HTR-8/SVneo (cell line): ENCODE results near the gene KRTAP10-3.
"Not testable (repeated sequence)": the region's sequence is repeated elsewhere in the genome, so short reads cannot be mapped to it uniquely, and the experiment has no call there.

Experiments used
- DNase-seq: peaks from one replicate; pipeline ENCODE4 v3.0.0; 2011; ENCODE audit warnings: low spot score, mixed read lengths; ENCODE audit not compliant: insufficient read length
- FAIRE-seq: peaks from 2 replicates; lab custom pipeline; 2011; peaks lifted over from hg19 to GRCh38; lab: Jason Lieb, UNC

KRTAP10-3 gene

GRCh38 chr21:44572959-44573583 lies 14.5 kb upstream of the KRTAP10-3 start:
- DNase-seq (no peak), FAIRE-seq (no peak)

- DNase-seq, result no peak
- no peak for FAIRE-seq
Measured at GRCh38 chr21:44571844-44572782, 13.5 kb upstream of the KRTAP10-3 start.

- no peak for DNase-seq
- no peak for FAIRE-seq
Measured at GRCh38 chr21:44571296-44571695, 12.7 kb upstream of the KRTAP10-3 start.

GRCh38 chr21:44569861-44570517 lies 11.4 kb upstream of the KRTAP10-3 start:
- no peak for FAIRE-seq
- DNase-seq, result no peak

GRCh38 chr21:44568667-44569556 lies 10.3 kb upstream of the KRTAP10-3 start:
- no peak for FAIRE-seq
- DNase-seq, result no peak

DNA sequence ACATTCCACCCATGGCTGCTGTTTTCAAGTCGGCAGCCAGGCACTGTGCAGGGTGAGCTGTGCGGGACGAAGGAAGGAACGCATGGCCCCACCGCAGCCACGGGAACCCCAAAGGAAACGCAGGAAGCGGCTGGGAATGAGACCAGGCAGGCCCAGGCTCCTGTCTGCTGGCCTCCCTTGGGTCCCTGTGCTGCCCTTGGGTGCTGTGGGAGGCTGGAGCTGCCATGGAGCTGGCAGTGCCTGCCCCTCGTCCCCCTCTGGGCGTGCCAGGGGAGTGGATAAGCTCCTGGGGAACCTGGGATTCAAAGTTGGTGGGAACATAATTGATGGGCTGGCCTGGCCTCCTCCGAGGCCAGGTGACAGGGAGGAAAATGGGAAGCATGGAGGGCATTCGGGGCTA lies 9.7 kb upstream of the KRTAP10-3 start:
- DNase-seq, result no peak
- no peak for FAIRE-seq

DNA sequence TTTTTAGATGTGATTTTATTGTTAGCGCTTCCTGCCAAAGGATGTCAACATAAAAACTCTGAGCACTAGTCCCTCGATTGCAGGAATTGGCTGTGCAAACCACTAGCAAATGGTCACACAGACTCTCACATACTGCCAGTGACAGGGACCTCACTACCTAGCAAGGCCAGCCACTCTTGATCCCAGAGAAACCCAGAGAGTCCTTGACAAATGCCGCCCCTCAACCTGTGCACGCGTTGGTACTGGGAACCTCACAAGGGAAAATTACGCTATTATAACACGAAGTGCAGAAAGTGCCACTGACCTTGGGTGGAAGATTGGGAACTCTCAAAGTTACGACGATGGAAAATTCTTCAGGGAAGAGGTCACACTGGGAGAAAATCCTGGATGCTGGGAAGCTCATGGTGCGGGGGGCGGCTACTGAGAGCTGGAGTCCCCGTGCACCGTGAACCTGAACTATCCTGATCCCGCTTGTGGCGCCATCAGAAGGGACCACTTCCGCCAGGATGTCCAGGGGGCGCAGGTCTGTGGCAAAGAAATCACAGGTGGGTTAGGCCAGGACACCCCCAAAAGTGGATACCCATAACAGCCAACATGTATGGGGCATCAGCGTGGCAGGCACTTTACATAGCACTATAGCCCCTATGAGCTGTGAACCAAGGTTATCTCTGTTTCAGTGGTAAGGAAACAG lies 9.0 kb upstream of the KRTAP10-3 start:
- DNase-seq, result no peak
- no peak for FAIRE-seq

DNA sequence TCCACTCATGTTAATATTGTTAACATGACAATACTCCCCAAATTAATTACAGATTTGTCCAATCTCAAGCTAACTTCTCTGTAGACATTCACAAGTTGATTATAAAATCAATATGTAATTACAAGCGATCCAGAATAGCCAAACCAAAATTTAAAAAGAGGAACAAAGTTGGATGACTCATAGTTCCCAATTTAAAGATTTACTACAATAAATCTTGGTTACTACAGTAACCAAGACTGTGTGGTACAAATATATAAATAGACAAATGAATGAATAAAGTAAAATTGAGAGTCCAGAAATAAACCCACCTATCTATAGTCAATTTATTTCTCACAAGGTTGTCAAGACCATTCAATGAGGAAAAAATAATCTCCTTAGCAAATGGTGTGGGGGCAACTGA lies 7.8 kb upstream of the KRTAP10-3 start:
- FAIRE-seq, result no peak
- no peak for DNase-seq

DNA sequence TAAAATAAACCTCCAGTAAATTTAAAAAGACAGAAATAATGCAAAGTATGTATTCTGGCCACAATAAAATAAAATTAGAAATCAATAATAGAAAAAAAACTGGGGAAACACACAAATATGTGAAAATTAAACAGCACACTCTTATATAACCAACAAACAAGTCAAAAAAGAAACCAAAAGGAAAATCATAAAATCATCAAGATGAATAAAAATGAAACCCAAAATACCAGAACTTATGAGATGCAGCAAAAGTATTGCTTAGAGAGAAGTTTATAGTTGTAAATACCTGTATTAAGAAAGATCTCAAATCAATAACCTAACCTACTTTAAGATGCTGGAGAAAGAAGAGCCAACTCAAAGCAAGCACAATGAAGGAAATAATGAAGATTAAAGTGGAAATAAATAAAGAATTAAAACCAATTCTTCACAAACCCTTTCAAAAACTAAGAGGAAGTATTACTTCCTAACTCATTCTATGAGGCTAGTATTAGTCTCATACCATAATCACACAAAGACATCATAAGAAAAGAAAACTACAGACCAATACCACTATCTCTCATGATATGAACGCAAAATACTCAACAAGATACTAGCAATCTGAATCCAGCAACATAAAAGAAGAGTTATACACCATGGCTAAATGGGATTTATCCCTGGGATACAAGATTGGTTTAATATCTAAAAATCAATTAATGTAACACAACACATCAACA lies 6.4 kb upstream of the KRTAP10-3 start:
- FAIRE-seq (no peak), DNase-seq (no peak)

DNA sequence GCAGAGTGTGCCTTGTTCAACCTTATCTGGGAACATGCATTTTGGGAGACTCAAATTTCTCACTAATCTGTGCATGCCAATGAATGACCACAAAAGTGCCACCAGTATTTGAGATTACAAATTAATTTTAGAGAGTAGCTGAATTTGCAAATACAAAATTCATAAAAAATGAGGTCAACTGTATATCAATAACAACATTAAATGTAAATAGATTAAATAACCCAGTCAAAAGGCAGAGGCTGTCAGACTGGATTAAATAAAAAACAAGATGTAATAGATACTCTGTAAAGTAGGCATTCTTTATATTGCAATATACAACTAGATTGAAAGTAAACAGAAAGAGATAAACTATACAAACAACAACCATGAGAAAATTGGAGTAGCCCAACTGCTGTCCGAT lies 5.5 kb upstream of the KRTAP10-3 start:
- FAIRE-seq (no peak), DNase-seq (no peak)

GRCh38 chr21:44558329-44558675 lies 293 bp downstream of the KRTAP10-3 start:
- FAIRE-seq, DNase-seq: not testable (repeated sequence)

GRCh38 chr21:44557491-44558328 lies 885 bp downstream of the KRTAP10-3 start:
- DNase-seq, result no peak
- no peak for FAIRE-seq

- DNase-seq, result no peak
- FAIRE-seq, result no peak
Measured at GRCh38 chr21:44556879-44557278, 1.7 kb downstream of the KRTAP10-3 start.

GRCh38 chr21:44555200-44555875 lies 3.3 kb downstream of the KRTAP10-3 start:
- no peak for FAIRE-seq

GRCh38 chr21:44552681-44553080 lies 5.9 kb downstream of the KRTAP10-3 start:
- FAIRE-seq (no peak), DNase-seq (no peak)

More at GRCh38 chr21:44555200-44555875, 3.3 kb downstream of the KRTAP10-3 start:
- DNase-seq, result no peak

GRCh38 chr21:44552136-44552535 lies 6.5 kb downstream of the KRTAP10-3 start:
- DNase-seq, result no peak
- FAIRE-seq, result no peak

- DNase-seq (no peak), FAIRE-seq (no peak)
Measured at GRCh38 chr21:44551340-44551961, 7.1 kb downstream of the KRTAP10-3 start, which contains the start of gene KRTAP10-2. Gene KRTAP10-2 (minus strand): TSS chr21:44551505. CDS start chr21:44551458, 47 bp downstream.
